HEK293 (cell line): ENCODE results near the gene CACHD1.

Experiments
- BCL6B ChIP-seq: fragments of 450-650 bp; formaldehyde crosslinking; IDR thresholded peaks from 2 replicates; pipeline ENCODE4 v1.5.1; 2017; ENCODE audit warnings: missing biosample characterization, missing genetic modification characterization
- GFI1B ChIP-seq: fragments of 450-650 bp; formaldehyde crosslinking; IDR thresholded peaks from 2 replicates; pipeline ENCODE4 v1.5.1; 2016; ENCODE audit warnings: missing biosample characterization, missing genetic modification characterization
- GLI2 ChIP-seq: fragments of 450-650 bp; formaldehyde crosslinking; IDR thresholded peaks from 2 replicates; pipeline ENCODE4; 2017; ENCODE audit warnings: missing biosample characterization, missing genetic modification characterization, low read depth, borderline replicate concordance
- HOXA7 ChIP-seq: sonication (generic); formaldehyde crosslinking; IDR thresholded peaks from 2 replicates; pipeline ENCODE4 v1.8.1; 2022; ENCODE audit warnings: missing genetic modification reagents, borderline replicate concordance
- OSR2 ChIP-seq: fragments of 450-650 bp; formaldehyde crosslinking; IDR thresholded peaks from 2 replicates; pipeline ENCODE4 v1.5.1; 2016; ENCODE audit warnings: missing biosample characterization, missing genetic modification characterization
- RBAK ChIP-seq: fragments of 450-650 bp; formaldehyde crosslinking; IDR thresholded peaks from 2 replicates; pipeline ENCODE4 v1.5.1; 2016; ENCODE audit warnings: missing biosample characterization, missing genetic modification characterization
- YY1 ChIP-seq: fragments of 450-650 bp; formaldehyde crosslinking; IDR thresholded peaks from 2 replicates; pipeline ENCODE4 v1.5.1; 2018; ENCODE audit warnings: missing biosample characterization, missing genetic modification characterization
- ZBTB17 ChIP-seq: fragments of 450-650 bp; formaldehyde crosslinking; IDR thresholded peaks from 2 replicates; pipeline ENCODE4 v1.5.1; 2016; ENCODE audit warnings: missing biosample characterization, missing genetic modification characterization
- ZBTB21 ChIP-seq: fragments of 450-650 bp; formaldehyde crosslinking; IDR thresholded peaks from 2 replicates; pipeline ENCODE4 v1.5.1; 2017; ENCODE audit warnings: missing biosample characterization, missing genetic modification characterization
- ZBTB44 ChIP-seq: fragments of 450-650 bp; IDR thresholded peaks from 2 replicates; pipeline ENCODE4 v1.5.1; 2018; ENCODE audit warnings: missing biosample characterization, mild to moderate bottlenecking, missing genetic modification characterization
- ZBTB6 ChIP-seq: fragments of 450-650 bp; formaldehyde crosslinking; IDR thresholded peaks from 2 replicates; pipeline ENCODE4 v1.5.1; 2017; ENCODE audit warnings: missing biosample characterization, missing genetic modification characterization
- ZBTB7A ChIP-seq: fragments of 450-650 bp; formaldehyde crosslinking; IDR thresholded peaks from 2 replicates; pipeline ENCODE4 v1.5.1; 2016; ENCODE audit warnings: low read depth, missing biosample characterization, missing genetic modification characterization
- ZBTB8A ChIP-seq: fragments of 450-650 bp; formaldehyde crosslinking; IDR thresholded peaks from 2 replicates; pipeline ENCODE4 v1.5.1; 2016; ENCODE audit warnings: missing biosample characterization, missing genetic modification characterization
- ZFP37 ChIP-seq: fragments of 450-650 bp; formaldehyde crosslinking; IDR thresholded peaks from 2 replicates; pipeline ENCODE4 v1.5.1; 2016; ENCODE audit warnings: missing biosample characterization, missing genetic modification characterization
- ZFP41 ChIP-seq: fragments of 450-650 bp; formaldehyde crosslinking; IDR thresholded peaks from 2 replicates; pipeline ENCODE4 v1.5.1; 2016; ENCODE audit warnings: missing biosample characterization, missing genetic modification characterization, borderline replicate concordance
- ZFP69B ChIP-seq: fragments of 450-650 bp; formaldehyde crosslinking; IDR thresholded peaks from 2 replicates; pipeline ENCODE4 v1.5.1; 2016; ENCODE audit warnings: missing biosample characterization, missing genetic modification characterization
- ZNF184 ChIP-seq: fragments of 450-650 bp; IDR thresholded peaks from 2 replicates; pipeline ENCODE4 v1.5.1; 2018; ENCODE audit warnings: missing biosample characterization, mild to moderate bottlenecking, missing genetic modification characterization
- ZNF274 ChIP-seq, 2 experiments: fragments of 200-500 bp in 1 of 2; fragments of 450-650 bp in 1 of 2; sonication (Bioruptor generic) in 1 of 2; formaldehyde crosslinking in 1 of 2; IDR thresholded peaks; 2 replicates each; pipeline versions ENCODE4 v1.5.1 to v1.6.1; 2014 to 2016; ENCODE audit warnings: borderline replicate concordance in 1 of 2, inconsistent platforms in 1 of 2, low read length in 1 of 2, missing biosample characterization in 1 of 2, missing genetic modification characterization in 1 of 2
- ZNF558 ChIP-seq: fragments of 450-650 bp; formaldehyde crosslinking; IDR thresholded peaks from 2 replicates; pipeline ENCODE4 v1.5.1; 2016; ENCODE audit warnings: missing biosample characterization, missing genetic modification characterization
- ZNF596 ChIP-seq: fragments of 450-650 bp; IDR thresholded peaks from 2 replicates; pipeline ENCODE4 v1.5.0; 2018; ENCODE audit warnings: missing biosample characterization, mild to moderate bottlenecking, missing genetic modification characterization, moderate library complexity
- ZNF621 ChIP-seq: fragments of 450-650 bp; formaldehyde crosslinking; IDR thresholded peaks from 2 replicates; pipeline ENCODE4 v1.5.1; 2017; ENCODE audit warnings: missing biosample characterization, missing genetic modification characterization
- ZNF629 ChIP-seq: fragments of 450-650 bp; formaldehyde crosslinking; IDR thresholded peaks from 2 replicates; pipeline ENCODE4 v1.5.1; 2017; ENCODE audit warnings: missing biosample characterization, missing genetic modification characterization
- ZNF639 ChIP-seq: fragments of 450-650 bp; formaldehyde crosslinking; IDR thresholded peaks from 2 replicates; pipeline ENCODE4 v1.5.1; 2016; ENCODE audit warnings: missing biosample characterization, missing genetic modification characterization
- ZNF701 ChIP-seq: fragments of 450-650 bp; formaldehyde crosslinking; IDR thresholded peaks from 2 replicates; pipeline ENCODE4 v1.5.1; 2016; ENCODE audit warnings: missing biosample characterization, missing genetic modification characterization
- ZXDB ChIP-seq: fragments of 450-650 bp; formaldehyde crosslinking; IDR thresholded peaks from 2 replicates; pipeline ENCODE4 v1.5.1; 2016; ENCODE audit warnings: missing biosample characterization, missing genetic modification characterization
- TF ChIP-seq, protein P1 (sequence below): fragments of 450-650 bp; formaldehyde crosslinking; IDR thresholded peaks from 2 replicates; pipeline ENCODE4 v1.5.1; 2016; ENCODE audit warnings: missing biosample characterization, missing genetic modification characterization
- TF ChIP-seq, protein P2 (sequence below): fragments of 450-650 bp; formaldehyde crosslinking; IDR thresholded peaks from 2 replicates; pipeline ENCODE4 v1.5.1; 2016; ENCODE audit warnings: missing biosample characterization, missing genetic modification characterization
- TF ChIP-seq, protein P3 (sequence below): fragments of 450-650 bp; formaldehyde crosslinking; IDR thresholded peaks from 2 replicates; pipeline ENCODE4 v1.5.1; 2016; ENCODE audit warnings: missing biosample characterization, missing genetic modification characterization
- TF ChIP-seq, protein P4 (sequence below): fragments of 450-650 bp; formaldehyde crosslinking; IDR thresholded peaks from 2 replicates; pipeline ENCODE4 v1.5.1; 2016; ENCODE audit warnings: missing biosample characterization, missing genetic modification characterization
- TF ChIP-seq, protein P5 (sequence below): fragments of 450-650 bp; formaldehyde crosslinking; optimal IDR thresholded peaks from 2 replicates; pipeline ENCODE3; 2016; ENCODE audit warnings: missing biosample characterization, mild to moderate bottlenecking, missing genetic modification characterization

Gene CACHD1

GRCh38 chr1:64516301-64516700, 46.4 kb downstream of the CACHD1 start (continued):
- TF ChIP-seq, protein P1, sequence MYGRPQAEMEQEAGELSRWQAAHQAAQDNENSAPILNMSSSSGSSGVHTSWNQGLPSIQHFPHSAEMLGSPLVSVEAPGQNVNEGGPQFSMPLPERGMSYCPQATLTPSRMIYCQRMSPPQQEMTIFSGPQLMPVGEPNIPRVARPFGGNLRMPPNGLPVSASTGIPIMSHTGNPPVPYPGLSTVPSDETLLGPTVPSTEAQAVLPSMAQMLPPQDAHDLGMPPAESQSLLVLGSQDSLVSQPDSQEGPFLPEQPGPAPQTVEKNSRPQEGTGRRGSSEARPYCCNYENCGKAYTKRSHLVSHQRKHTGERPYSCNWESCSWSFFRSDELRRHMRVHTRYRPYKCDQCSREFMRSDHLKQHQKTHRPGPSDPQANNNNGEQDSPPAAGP (tag by site-specific recombination) = no peak
- no peak for TF ChIP-seq ZNF621
- TF ChIP-seq, protein P2, sequence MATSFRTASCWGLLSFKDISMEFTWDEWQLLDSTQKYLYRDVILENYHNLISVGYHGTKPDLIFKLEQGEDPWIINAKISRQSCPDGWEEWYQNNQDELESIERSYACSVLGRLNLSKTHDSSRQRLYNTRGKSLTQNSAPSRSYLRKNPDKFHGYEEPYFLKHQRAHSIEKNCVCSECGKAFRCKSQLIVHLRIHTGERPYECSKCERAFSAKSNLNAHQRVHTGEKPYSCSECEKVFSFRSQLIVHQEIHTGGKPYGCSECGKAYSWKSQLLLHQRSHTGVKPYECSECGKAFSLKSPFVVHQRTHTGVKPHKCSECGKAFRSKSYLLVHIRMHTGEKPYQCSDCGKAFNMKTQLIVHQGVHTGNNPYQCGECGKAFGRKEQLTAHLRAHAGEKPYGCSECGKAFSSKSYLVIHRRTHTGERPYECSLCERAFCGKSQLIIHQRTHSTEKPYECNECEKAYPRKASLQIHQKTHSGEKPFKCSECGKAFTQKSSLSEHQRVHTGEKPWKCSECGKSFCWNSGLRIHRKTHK (tag by site-specific recombination) = no peak
- TF ChIP-seq GFI1B (tag by site-specific recombination) = no peak
- TF ChIP-seq ZNF274 (IDR thresholded peaks at IDR 0.05; ENCODE audit: low read length) = no peak
- TF ChIP-seq ZNF274 (tag by site-specific recombination; IDR thresholded peaks at IDR 0.05; ENCODE audit: borderline replicate concordance) = no peak
- TF ChIP-seq ZXDB = no peak
- TF ChIP-seq ZBTB6 (tag by site-specific recombination) = no peak
- peak; percentile 63 for TF ChIP-seq OSR2
- TF ChIP-seq YY1 = no peak
- no peak for TF ChIP-seq ZNF701 (tag by site-specific recombination)
- peak; percentile 24; the same call in 1 of the 2 replicates for TF ChIP-seq ZNF639 (tag by site-specific recombination)
- TF ChIP-seq RBAK (tag by site-specific recombination) = no peak
- TF ChIP-seq ZBTB8A (tag by site-specific recombination) = no peak
- TF ChIP-seq ZNF184 (tag by site-specific recombination) = 0 out of 2 replicates have a peak, but pooled peaks have one; percentile 15
- no peak for TF ChIP-seq ZFP69B (tag by site-specific recombination)
- TF ChIP-seq ZNF558 (tag by site-specific recombination) = no peak
- TF ChIP-seq, protein P3, sequence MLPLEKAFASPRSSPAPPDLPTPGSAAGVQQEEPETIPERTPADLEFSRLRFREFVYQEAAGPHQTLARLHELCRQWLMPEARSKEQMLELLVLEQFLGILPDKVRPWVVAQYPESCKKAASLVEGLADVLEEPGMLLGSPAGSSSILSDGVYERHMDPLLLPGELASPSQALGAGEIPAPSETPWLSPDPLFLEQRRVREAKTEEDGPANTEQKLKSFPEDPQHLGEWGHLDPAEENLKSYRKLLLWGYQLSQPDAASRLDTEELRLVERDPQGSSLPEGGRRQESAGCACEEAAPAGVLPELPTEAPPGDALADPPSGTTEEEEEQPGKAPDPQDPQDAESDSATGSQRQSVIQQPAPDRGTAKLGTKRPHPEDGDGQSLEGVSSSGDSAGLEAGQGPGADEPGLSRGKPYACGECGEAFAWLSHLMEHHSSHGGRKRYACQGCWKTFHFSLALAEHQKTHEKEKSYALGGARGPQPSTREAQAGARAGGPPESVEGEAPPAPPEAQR (tag by site-specific recombination) = no peak
- no peak for TF ChIP-seq ZNF596 (tag by site-specific recombination)
- TF ChIP-seq, protein P4, sequence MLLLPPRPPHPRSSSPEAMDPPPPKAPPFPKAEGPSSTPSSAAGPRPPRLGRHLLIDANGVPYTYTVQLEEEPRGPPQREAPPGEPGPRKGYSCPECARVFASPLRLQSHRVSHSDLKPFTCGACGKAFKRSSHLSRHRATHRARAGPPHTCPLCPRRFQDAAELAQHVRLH = no peak
- TF ChIP-seq ZFP41 (tag by site-specific recombination) = no peak
- no peak for TF ChIP-seq HOXA7
- TF ChIP-seq ZFP37 = no peak
- no peak for TF ChIP-seq BCL6B (tag by site-specific recombination)
- TF ChIP-seq GLI2 = 0 out of 2 replicates have a peak, but pooled peaks have one; percentile 9
- peak; percentile 53; the same call in 1 of the 2 replicates for TF ChIP-seq ZBTB17 (tag by site-specific recombination)
- no peak for TF ChIP-seq ZBTB21 (tag by site-specific recombination)
- TF ChIP-seq ZBTB44 (tag by site-specific recombination) = no peak
- TF ChIP-seq ZNF629 (tag by site-specific recombination) = peak; percentile 58
- no peak for TF ChIP-seq ZBTB7A (tag by site-specific recombination)
- TF ChIP-seq, protein P5, sequence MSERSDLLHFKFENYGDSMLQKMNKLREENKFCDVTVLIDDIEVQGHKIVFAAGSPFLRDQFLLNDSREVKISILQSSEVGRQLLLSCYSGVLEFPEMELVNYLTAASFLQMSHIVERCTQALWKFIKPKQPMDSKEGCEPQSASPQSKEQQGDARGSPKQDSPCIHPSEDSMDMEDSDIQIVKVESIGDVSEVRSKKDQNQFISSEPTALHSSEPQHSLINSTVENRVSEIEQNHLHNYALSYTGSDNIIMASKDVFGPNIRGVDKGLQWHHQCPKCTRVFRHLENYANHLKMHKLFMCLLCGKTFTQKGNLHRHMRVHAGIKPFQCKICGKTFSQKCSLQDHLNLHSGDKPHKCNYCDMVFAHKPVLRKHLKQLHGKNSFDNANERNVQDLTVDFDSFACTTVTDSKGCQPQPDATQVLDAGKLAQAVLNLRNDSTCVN (tag by site-specific recombination) = no peak
